GM19468 (cell line): Measurements from ENCODE around the gene IFRD2.
A peak's percentile ranks its signal among the peaks of the same experiment; 100 is the strongest.
"Not testable (repeated sequence)": the region's sequence is repeated elsewhere in the genome, so short reads cannot be mapped to it uniquely, and the experiment has no call there.

Experiments
- ATAC-seq: cut with Tn5 transposase; IDR thresholded peaks from one replicate; pipeline ENCODE4 v1.9.1; 2021; ENCODE audit warnings: mild to moderate bottlenecking, moderate library complexity, moderate number of reproducible peaks; ENCODE audit not compliant: unreplicated experiment; ENCODE audit errors: extremely low read depth

IFRD2 gene

GRCh38 chr3:50324351-50325112 is 32.3 kb upstream of the IFRD2 start:
- ATAC-seq, result no peak

GRCh38 chr3:50323614-50324199 is 31.5 kb upstream of the IFRD2 start:
- ATAC-seq, result no peak

GRCh38 chr3:50323092-50323600 is 30.9 kb upstream of the IFRD2 start:
- ATAC-seq, result no peak

GRCh38 chr3:50322386-50323091 is 30.3 kb upstream of the IFRD2 start, which contains the start of gene HYAL2:
Gene HYAL2 (minus strand): TSS chr3:50322745. CDS start chr3:50320489, 2,256 bp downstream.
- ATAC-seq, result no peak

- no peak for ATAC-seq
These were observed 29.8 kb upstream of the IFRD2 start for GRCh38 chr3:50322115-50322385.

GRCh38 chr3:50321336-50322114 is 29.3 kb upstream of the IFRD2 start:
- peak; percentile 55 for ATAC-seq

GRCh38 chr3:50320853-50321335 is 28.7 kb upstream of the IFRD2 start:
- no peak for ATAC-seq

GRCh38 chr3:50319894-50320625 is 27.8 kb upstream of the IFRD2 start:
- no peak for ATAC-seq

GRCh38 chr3:50319181-50319893 is 27.1 kb upstream of the IFRD2 start:
- no peak for ATAC-seq

GRCh38 chr3:50318615-50319014 is 26.4 kb upstream of the IFRD2 start:
- no peak for ATAC-seq

GRCh38 chr3:50318163-50318562 is 25.9 kb upstream of the IFRD2 start:
- no peak for ATAC-seq

- no peak for ATAC-seq
These were observed 25.1 kb upstream of the IFRD2 start for GRCh38 chr3:50317300-50317699.

- no peak for ATAC-seq
These were observed 24.5 kb upstream of the IFRD2 start for GRCh38 chr3:50316657-50317242.

GRCh38 chr3:50314816-50315215 is 22.6 kb upstream of the IFRD2 start:
- ATAC-seq, result no peak

GRCh38 chr3:50314342-50314741 is 22.1 kb upstream of the IFRD2 start:
- no peak for ATAC-seq

- ATAC-seq, result not testable (repeated sequence)
These were observed 19.8 kb upstream of the IFRD2 start for GRCh38 chr3:50312041-50312440.

GRCh38 chr3:50304601-50305000 is 12.4 kb upstream of the IFRD2 start:
- no peak for ATAC-seq

- no peak for ATAC-seq
These were observed 11.0 kb upstream of the IFRD2 start, which contains the start of gene HYAL1 for GRCh38 chr3:50303013-50303815. Gene HYAL1 (minus strand): TSS chr3:50303574. CDS start chr3:50302956, 618 bp downstream.
